CD4-positive, alpha-beta T cell treated with Interleukin-17A for 1 hour (primary cell): Measurements from ENCODE around the gene CCNL1.
"Not testable (repeated sequence)": the region's sequence is repeated elsewhere in the genome, so short reads cannot be mapped to it uniquely, and the experiment has no call there.

ENCODE experiments used
- DNase-seq: peaks from one replicate; pipeline ENCODE4 v3.0.0-alpha.2; 2020

Gene CCNL1

GRCh38 chr3:157159762-157160657 lies at the start of gene CCNL1:
Gene CCNL1, minus strand, starts transcription at chr3:157160147. Its CDS starts 53 bp downstream, at chr3:157160094.
- DNase-seq = peak; percentile 97

GRCh38 chr3:157204880-157205279 lies 44.9 kb upstream of the CCNL1 start:
- no peak for DNase-seq

GRCh38 chr3:157204431-157204830 lies 44.5 kb upstream of the CCNL1 start:
- no peak for DNase-seq

GRCh38 chr3:157201648-157202278 lies 41.8 kb upstream of the CCNL1 start:
- DNase-seq = peak; percentile 52

- no peak for DNase-seq
These were observed 39.9 kb upstream of the CCNL1 start for GRCh38 chr3:157199841-157200240.

GRCh38 chr3:157195965-157196364 lies 36.0 kb upstream of the CCNL1 start:
- DNase-seq = no peak

- DNase-seq = not testable (repeated sequence)
These were observed 31.2 kb upstream of the CCNL1 start for GRCh38 chr3:157191149-157191548.

- no peak for DNase-seq
These were observed 30.5 kb upstream of the CCNL1 start for GRCh38 chr3:157190380-157190872.

GRCh38 chr3:157188391-157188790 lies 28.4 kb upstream of the CCNL1 start:
- no peak for DNase-seq

GRCh38 chr3:157182879-157183278 lies 22.9 kb upstream of the CCNL1 start:
- DNase-seq = no peak

- DNase-seq = no peak
These were observed 20.3 kb upstream of the CCNL1 start for GRCh38 chr3:157180262-157180661.

GRCh38 chr3:157179365-157179803 lies 19.4 kb upstream of the CCNL1 start:
- DNase-seq = no peak

- DNase-seq = not testable (repeated sequence)
These were observed 18.8 kb upstream of the CCNL1 start for GRCh38 chr3:157178503-157179364.

GRCh38 chr3:157177801-157178453 lies 18.0 kb upstream of the CCNL1 start:
- DNase-seq = not testable (repeated sequence)

- no peak for DNase-seq
These were observed 17.0 kb upstream of the CCNL1 start for GRCh38 chr3:157176934-157177333.

- DNase-seq = peak; percentile 36
These were observed 16.0 kb upstream of the CCNL1 start for GRCh38 chr3:157175691-157176507.

- DNase-seq = peak; percentile 99
These were observed 14.9 kb upstream of the CCNL1 start for GRCh38 chr3:157174649-157175498.

GRCh38 chr3:157174290-157174648 lies 14.3 kb upstream of the CCNL1 start:
- DNase-seq = peak; percentile 52

- DNase-seq = not testable (repeated sequence)
These were observed 13.4 kb upstream of the CCNL1 start for GRCh38 chr3:157173343-157173742.

- DNase-seq = no peak
These were observed 12.8 kb upstream of the CCNL1 start for GRCh38 chr3:157172746-157173145.

GRCh38 chr3:157170861-157171260 lies 10.9 kb upstream of the CCNL1 start:
- DNase-seq = no peak
